Adipocyte (in vitro differentiated cells): ENCODE results near the gene FXYD7.

ENCODE experiments used
- DNase-seq: peaks from one replicate; pipeline ENCODE4 v3.0.0-alpha.2; 2015; ENCODE audit warnings: low read depth
- H3K27me3 ChIP-seq: replicated peaks from 2 replicates; pipeline ENCODE4 v1.7.0; 2013; ENCODE audit warnings: mild to moderate bottlenecking, low read length, moderate library complexity; ENCODE audit not compliant: control insufficient read depth, insufficient read depth
- H3K36me3 ChIP-seq: 2 replicates; pipeline ENCODE4 v1.7.0; 2013; ENCODE audit warnings: low read length, mild to moderate bottlenecking, moderate library complexity; ENCODE audit not compliant: control insufficient read depth, insufficient read depth, severe bottlenecking
- H3K4me1 ChIP-seq: 2 replicates; pipeline ENCODE4 v1.7.0; 2013; ENCODE audit warnings: mild to moderate bottlenecking, low read length, moderate library complexity; ENCODE audit not compliant: control insufficient read depth, insufficient read depth
- H3K4me3 ChIP-seq: 2 replicates; pipeline ENCODE4 v1.7.0; 2013; ENCODE audit warnings: mild to moderate bottlenecking, low read length, moderate library complexity
- H3K9ac ChIP-seq: 2 replicates; pipeline ENCODE4 v1.7.0; 2013; ENCODE audit warnings: mild to moderate bottlenecking, low read length, moderate library complexity
- H3K9me3 ChIP-seq: 2 replicates; pipeline ENCODE4 v1.7.0; 2013; ENCODE audit warnings: mild to moderate bottlenecking, low read length, moderate library complexity; ENCODE audit not compliant: control insufficient read depth

The FXYD7 gene

DNA sequence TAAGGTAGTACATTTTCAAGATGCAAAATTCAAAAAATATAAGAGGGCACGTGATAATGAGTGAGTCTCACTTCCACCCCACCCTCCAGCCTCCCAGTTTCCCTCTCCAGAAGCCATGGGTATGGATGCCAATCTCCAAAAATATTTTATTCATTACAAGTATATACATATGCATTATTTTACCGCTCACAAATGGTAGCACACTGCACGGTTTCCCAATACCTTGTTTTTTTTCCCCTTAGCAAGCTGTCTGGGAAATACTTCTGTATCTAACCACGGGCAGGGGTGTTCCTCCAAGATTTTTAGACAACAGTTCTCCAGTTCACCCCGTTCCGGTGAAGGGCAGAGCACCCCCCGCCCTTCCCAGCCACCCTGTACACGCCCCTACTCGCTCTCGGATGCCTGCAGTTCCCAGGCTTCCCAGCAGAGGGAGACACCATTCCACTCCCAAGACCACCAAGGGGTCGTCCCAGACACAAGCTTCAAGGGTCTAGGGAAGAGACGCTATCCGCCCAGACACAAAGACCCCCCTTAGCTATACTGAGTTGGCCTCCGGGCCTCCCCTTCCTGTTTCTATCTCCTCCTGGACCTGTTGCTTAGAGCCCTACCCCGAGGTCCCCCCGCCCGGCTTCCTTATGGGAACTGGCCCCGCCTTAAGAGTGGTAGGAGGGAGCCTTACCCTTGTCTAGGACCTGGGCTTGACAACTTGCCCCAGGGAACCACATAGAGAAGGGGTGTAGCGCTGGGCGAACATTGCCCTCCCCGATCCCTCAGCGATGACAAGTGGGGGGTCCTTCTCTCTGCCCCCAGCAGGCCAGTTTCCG lies 28.5 kb upstream of the FXYD7 start:
- DNase-seq, result peak; percentile 77
- H3K36me3 ChIP-seq, result no peaks in the 10 kb centered on the region
- no peaks in the 10 kb centered on the region for H3K9me3 ChIP-seq
- peak overlapping the region; percentile 78 for H3K9ac ChIP-seq
- H3K4me1 ChIP-seq, result peaks cover 25% of the 10 kb centered on the region
- H3K4me3 ChIP-seq, result peak overlapping the region; percentile 65
- peaks cover 7% of the 10 kb centered on the region for H3K27me3 ChIP-seq

DNA sequence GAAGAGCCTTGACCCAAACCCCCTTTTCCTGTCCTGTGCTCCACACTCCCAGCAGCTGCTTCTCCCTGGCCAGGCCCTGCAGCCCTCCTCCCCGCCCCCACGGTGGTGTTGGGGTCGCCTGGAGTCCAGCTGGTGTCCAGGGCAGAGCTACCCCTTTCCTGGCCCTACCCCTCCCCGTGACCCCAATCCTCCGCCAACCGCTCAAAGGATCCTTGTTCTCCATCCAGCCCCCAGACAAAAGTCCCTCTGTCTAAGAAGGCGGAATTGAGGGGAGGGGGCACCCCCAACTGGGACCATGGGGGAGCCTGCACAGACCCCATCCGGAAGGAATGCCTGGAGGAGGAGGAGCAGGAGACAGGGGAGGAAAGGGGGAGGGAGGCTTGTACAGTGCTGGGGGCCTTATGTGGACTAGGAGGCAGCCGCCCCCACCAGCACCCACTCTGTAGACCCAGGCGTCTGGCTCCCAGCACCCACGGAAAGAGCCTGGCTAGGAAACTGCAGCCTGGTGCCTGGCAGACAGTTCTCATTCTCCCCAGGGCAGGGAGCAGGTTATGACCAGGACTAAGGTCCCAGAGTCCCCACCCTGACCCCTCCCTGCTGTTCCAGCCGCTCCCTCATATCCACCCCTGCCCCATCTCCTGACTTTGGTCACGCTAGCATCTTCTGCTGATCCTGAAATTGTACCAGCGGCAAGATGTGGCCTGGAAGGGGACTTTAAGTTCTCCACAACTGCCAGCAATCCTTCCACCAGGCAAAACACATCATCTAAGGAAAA lies 27.7 kb upstream of the FXYD7 start, which contains the start of gene FXYD3:
Gene FXYD3 (plus strand): TSS at position 647 of the 775 bp plus-strand sequence. CDS start 3,554 bp downstream, outside the sequence.
- peak within 1 kb of the TSS; percentile 65 for H3K4me3 ChIP-seq
- no peaks in the 10 kb centered on the region for H3K9me3 ChIP-seq
- H3K9ac ChIP-seq, result peak within 1 kb of the TSS; percentile 78
- DNase-seq, result no peak
- no peaks in the 10 kb centered on the region for H3K36me3 ChIP-seq
- H3K27me3 ChIP-seq, result peaks cover 7% of the 10 kb centered on the region
- H3K4me1 ChIP-seq, result peaks cover 33% of the 10 kb centered on the region

DNA sequence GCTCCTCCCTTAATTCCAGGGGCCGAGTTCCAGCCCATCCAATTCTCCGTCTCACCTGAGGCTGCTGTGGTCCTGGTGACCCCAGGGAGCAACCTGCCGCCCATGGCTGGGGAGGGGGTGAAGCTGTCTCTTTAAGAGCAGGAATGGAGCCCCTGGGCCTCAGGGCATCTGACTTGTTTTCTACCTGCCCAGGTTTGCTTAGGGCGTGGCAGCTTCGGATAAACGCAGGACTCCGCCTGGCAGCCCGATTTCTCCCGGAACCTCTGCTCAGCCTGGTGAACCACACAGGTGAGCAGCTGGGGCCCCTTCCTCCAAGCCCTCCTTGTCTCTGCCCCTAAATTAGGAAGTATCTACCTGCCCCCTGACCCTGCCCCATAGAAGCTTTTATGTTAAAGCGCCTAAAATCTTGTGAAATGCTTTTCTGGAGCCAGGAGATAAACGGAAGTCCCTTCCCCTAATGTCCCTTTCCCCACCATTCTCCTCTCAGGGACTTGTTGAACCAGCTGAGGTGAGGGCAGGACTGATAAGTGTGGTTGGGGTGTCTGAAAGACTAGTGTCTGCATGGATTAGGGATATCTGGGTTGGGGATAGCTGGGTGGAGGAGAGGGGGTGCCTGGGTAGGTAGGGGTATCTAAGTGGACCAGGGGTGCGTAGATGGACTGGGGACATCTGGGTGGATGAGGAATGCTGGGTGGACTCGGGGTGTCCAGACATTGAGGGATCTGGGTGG lies 26.8 kb upstream of the FXYD7 start:
- no peak for DNase-seq
- Histone ChIP-seq H3K27me3 (peaks cover 7% of the 10 kb centered on the region), H3K36me3 (no peaks in the 10 kb centered on the region), H3K9me3 (no peaks in the 10 kb centered on the region), H3K4me1 (peaks cover 41% of the 10 kb centered on the region), H3K4me3 (no peak overlapping the region), H3K9ac (no peak overlapping the region)

DNA sequence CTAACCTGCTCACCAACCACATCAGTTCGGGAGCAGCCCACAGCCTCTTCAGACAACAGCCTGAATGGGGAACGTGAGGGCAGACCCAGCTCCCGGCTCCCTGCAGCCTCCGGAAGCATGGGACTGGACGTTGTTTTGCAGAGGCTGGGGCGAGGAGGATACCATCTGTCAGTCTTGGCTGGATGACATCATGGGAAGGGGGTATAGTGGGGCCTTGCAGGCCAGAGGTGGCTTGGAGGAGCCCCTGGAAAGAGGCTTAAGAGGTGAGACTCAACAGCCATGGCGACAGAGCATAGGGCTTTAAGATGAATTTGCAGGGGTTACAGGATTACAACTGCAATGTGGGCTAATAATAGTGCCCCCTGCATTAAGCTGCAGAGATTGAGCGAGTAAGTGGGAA lies 25.9 kb upstream of the FXYD7 start:
- Histone ChIP-seq H3K27me3 (peaks cover 7% of the 10 kb centered on the region), H3K4me3 (no peak overlapping the region)
- no peak for DNase-seq

DNA sequence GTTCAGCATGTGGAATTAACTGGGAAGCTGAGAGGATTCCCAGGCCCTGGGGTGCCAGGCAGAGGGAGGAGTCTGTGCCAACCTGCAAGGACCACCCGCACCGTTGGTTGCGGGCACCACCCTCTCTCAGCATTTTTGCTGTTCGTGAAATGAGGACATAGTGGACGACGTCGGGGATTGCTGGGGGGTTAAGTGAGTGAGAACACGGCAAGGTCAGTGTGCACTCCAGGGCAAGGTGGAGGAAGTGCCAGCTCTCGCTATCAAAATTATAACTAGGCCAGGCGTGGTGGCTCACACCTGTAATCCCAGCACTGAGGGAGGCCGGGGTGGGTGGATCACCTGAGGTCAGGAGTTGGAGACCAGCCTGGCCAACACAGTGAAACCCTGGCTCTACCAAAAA lies 25.3 kb upstream of the FXYD7 start:
- no peak overlapping the region for H3K9ac ChIP-seq
- no peaks in the 10 kb centered on the region for H3K9me3 ChIP-seq
- no peak overlapping the region for H3K4me3 ChIP-seq
- peaks cover 55% of the 10 kb centered on the region for H3K4me1 ChIP-seq
- peaks cover 7% of the 10 kb centered on the region for H3K27me3 ChIP-seq
- no peak for DNase-seq
- H3K36me3 ChIP-seq, result no peaks in the 10 kb centered on the region

More for the DNA sequence above, 25.9 kb upstream of the FXYD7 start:
- H3K36me3 ChIP-seq, result no peaks in the 10 kb centered on the region
- no peaks in the 10 kb centered on the region for H3K9me3 ChIP-seq
- H3K4me1 ChIP-seq, result peaks cover 48% of the 10 kb centered on the region
- no peak overlapping the region for H3K9ac ChIP-seq

DNA sequence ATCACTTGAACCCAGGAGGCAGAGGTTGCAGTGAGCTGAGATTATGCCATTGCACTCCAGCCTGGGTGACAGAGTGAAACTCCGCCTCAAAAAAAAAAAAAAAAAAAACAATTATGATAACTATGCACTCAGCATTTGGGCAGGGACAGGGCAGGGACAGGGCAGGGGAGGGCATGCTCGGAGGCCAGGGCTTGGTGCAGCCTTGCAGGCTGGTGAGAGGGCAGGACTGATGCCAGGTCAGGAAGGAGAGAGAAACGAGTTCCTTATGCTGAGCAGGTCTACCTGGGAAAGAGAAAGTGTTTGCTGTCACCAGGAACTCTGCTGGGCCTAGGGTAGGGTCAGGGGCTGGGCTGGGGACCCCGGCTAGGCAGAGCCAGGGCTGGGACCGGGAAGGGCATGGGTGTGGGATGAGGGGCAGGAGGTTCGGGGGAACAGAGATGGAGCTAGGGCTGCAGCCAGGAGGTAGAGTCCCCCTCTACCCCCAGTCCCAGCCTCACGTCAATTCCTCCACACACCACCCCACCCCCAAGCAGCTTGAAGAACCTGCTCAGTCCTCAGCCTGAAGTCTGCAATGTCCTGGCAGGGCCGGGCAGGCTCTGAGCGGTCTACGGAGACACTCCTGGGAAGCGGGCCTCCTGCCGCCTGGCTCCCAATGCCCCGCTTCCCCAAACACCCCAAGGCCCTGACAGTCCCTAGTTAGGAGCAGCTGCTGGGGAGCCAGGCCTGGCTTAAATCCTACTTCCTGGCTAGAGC lies 24.6 kb upstream of the FXYD7 start:
- Histone ChIP-seq H3K9ac (no peak overlapping the region), H3K27me3 (peaks cover 7% of the 10 kb centered on the region), H3K4me3 (no peak overlapping the region), H3K4me1 (peaks cover 61% of the 10 kb centered on the region), H3K36me3 (no peaks in the 10 kb centered on the region), H3K9me3 (no peaks in the 10 kb centered on the region)
- DNase-seq, result no peak

DNA sequence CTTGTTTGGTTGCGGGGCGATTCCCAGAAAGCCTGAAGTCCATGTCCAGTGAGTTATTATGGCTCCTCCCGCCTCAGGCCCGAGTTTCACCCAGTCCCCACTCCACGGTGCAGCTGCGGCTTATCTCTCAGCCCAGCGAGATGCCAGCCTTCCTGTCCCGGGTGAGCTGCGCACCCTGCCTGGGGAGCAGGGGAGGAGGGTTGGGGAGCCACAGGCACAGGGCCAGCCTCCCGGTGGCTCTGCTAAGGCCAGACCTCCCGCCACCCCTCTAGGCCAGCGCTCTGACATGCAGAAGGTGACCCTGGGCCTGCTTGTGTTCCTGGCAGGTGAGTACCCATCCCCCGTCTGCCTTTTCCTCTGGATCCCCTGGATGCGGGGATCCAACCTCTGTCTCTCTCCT lies 24.0 kb upstream of the FXYD7 start:
- H3K4me3 ChIP-seq, result no peak overlapping the region
- DNase-seq, result no peak
- no peaks in the 10 kb centered on the region for H3K9me3 ChIP-seq
- H3K9ac ChIP-seq, result peak overlapping the region; percentile 26
- peaks cover 7% of the 10 kb centered on the region for H3K27me3 ChIP-seq
- no peaks in the 10 kb centered on the region for H3K36me3 ChIP-seq
- peaks cover 68% of the 10 kb centered on the region for H3K4me1 ChIP-seq

DNA sequence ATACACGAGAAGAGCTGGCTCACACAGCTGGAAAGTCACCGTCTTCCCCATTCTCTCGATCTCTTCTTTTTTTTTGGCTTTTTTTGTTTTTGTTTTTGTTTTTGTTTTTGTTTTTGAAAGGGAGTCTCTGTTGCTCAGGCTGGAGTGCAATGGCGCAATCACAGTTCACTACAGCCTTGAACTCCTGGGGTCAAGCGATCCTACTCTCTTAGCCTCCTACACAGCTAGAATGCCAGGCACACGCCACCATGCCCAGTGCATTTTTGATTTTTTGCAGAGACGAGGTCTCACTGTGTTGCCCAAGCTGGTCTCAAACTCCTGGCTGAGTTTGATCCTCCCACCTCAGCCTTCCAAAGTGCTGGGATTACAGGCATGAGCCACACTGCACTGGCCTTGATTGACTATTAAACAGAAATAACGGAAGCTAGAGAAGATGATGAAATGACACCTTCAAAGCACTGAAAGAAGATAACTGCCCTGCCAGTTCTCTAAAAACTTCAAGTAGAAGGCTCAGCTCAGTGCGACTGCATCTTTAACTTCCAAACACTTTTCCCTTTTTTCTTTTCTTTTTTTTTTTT lies 23.4 kb upstream of the FXYD7 start:
- H3K9ac ChIP-seq, result peak overlapping the region; percentile 83
- H3K36me3 ChIP-seq, result no peaks in the 10 kb centered on the region
- no peak overlapping the region for H3K4me3 ChIP-seq
- DNase-seq, result no peak
- H3K27me3 ChIP-seq, result peaks cover 7% of the 10 kb centered on the region
- H3K4me1 ChIP-seq, result peaks cover 67% of the 10 kb centered on the region
- no peaks in the 10 kb centered on the region for H3K9me3 ChIP-seq

DNA sequence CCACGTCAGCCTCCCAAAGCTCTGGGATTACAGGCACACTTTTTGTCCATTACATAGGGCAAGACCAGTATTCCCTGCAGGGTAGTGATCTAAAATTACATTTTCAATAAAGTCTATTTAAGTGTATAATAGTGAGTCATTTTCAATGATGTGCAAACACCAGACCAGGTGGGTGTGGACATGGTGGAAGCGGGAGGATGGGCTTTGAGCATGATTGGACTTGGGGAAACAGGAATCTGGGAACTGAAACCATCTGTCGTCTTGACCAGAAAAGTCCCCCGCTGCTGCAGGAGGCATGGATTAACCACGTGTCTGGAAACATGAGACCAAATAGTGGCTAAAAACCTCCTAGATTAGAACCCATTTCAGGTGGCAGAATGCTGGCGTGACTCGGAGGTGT lies 22.6 kb upstream of the FXYD7 start:
- Histone ChIP-seq H3K4me1 (peaks cover 67% of the 10 kb centered on the region), H3K27me3 (peaks cover 3% of the 10 kb centered on the region), H3K4me3 (no peak overlapping the region), H3K9me3 (no peaks in the 10 kb centered on the region), H3K36me3 (no peaks in the 10 kb centered on the region), H3K9ac (peak overlapping the region; percentile 83)
- peak; percentile 34 for DNase-seq

DNA sequence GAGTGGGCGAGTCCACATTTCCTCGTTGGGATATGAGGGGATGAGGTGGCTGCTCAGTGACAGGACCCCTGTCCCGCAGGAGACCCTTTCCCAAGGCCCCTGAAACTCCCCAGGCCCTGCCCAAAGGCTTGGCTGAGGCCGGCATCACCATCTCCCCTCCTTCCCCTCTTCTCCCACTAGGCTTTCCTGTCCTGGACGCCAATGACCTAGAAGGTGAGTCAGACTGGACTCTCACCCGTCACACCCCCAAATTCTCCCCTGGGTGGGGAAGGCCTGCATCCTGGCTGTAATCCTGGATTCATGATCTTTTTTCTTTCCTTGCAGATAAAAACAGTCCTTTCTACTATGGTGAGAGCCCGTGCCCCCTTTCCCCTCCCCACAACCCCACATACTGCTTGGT lies 22.2 kb upstream of the FXYD7 start:
- no peaks in the 10 kb centered on the region for H3K36me3 ChIP-seq
- H3K27me3 ChIP-seq, result no peaks in the 10 kb centered on the region
- H3K4me1 ChIP-seq, result peaks cover 71% of the 10 kb centered on the region
- H3K9me3 ChIP-seq, result no peaks in the 10 kb centered on the region
- DNase-seq, result no peak
- H3K4me3 ChIP-seq, result no peak overlapping the region
- H3K9ac ChIP-seq, result peak overlapping the region; percentile 83
